T follicular helper cell (primary cell): ENCODE measurements around the gene KRT27.
"Not testable (repeated sequence)": the region's sequence is repeated elsewhere in the genome, so short reads cannot be mapped to it uniquely, and the experiment has no call there.

Experiments used
- DNase-seq: peaks from one replicate; pipeline ENCODE4 v3.0.0-alpha.2; 2020; ENCODE audit warnings: low read depth

Gene KRT27

DNA sequence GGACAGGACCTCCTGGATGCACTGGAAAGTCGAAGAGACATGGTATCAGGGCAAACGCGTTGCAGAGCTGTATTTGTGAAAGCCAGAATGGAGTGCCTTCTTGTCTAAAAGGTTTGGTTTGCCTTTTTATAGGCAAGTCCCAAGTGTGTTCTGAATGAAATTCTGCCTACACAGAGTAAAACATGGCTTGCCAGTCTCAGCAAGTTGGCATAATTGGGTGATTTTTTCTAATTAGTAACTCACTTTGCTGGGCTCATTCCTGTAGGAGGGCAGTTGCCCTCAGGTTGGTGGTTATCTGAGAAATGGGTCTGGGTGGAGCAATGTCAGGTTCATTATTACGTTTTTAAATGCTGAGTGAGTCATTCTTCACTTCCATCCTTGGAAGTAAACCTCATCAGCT lies 27.1 kb downstream of the KRT27 start, which contains the start of gene KRT25:
Gene KRT25 (minus strand): TSS at position 101 of the 400 bp plus-strand sequence. CDS start 60 bp downstream, at position 41.
- DNase-seq = no peak

DNA sequence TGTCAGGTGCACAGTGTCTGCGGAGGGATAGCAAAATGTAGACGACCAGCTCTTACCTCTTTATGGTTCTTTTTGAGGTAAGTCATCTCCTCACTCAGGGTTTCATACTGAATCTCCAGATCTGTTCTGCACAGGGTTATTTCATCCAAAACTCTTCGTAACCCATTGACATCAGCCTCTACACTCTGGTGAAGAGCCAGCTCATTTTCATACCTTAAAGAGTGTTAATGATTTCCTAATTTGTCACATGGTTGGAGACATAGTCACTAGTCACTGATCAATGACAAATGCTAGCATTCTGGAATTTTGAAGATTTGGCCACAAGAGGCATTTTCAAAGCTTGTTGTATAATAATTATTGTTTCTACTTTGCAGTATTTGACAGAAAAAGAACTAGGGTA lies 28.5 kb downstream of the KRT27 start:
- no peak for DNase-seq

DNA sequence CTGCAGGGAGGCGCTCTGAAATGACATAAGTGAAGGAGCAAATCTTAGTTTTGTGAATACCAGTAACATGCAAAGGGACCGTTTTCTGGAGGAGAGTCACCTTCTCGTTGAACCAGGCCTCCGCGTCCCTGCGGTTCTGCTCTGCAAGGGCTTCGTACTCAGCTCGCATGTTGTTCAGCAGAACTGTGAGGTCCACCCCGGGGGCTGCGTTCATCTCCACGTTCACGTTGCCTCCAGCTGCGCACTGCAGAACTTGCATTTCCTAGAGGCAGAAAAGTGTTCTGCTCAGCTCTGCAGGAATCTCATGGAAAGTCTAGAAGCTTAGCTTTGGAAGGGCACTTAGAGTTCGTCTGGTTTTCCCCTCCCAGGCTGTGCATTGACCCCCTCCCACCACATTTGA lies 31.3 kb downstream of the KRT27 start:
- no peak for DNase-seq

DNA sequence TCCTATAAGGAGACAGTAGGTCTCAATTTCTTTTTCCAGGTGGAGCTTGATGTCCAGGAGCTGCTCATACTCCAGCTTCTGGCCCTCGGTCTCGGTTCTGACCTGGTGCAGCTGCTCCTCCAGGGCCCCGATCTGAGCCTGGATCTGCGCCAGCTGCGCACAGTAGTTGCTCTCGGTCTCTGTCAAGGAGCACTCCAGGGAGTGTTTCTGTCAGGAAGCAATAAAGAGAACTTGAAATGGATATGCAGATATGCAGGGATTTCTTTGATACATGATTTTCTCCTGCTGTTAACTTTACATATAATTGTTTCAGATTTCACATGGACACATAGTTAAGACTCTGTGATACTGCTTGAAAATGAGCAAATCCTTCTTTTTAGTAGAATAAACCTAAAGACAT lies 32.0 kb downstream of the KRT27 start:
- DNase-seq = no peak

DNA sequence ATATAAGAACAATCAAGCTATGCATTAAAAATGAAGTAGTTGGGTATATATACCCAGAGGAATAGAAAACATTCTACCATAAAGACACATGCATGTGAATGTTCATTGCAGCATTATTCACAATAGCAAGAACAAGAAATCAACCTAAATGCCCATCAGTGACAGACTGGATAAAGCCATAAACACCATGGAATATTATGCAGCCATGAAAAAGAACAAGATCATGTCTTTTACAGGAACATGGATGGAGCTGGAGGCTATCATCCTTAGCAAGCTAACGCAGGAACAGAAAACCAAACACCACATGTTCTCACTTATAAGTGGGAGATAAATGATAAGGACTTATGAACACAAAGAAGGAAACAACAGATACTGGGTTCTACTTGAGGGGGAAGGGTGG lies 33.7 kb downstream of the KRT27 start:
- DNase-seq = not testable (repeated sequence)

DNA sequence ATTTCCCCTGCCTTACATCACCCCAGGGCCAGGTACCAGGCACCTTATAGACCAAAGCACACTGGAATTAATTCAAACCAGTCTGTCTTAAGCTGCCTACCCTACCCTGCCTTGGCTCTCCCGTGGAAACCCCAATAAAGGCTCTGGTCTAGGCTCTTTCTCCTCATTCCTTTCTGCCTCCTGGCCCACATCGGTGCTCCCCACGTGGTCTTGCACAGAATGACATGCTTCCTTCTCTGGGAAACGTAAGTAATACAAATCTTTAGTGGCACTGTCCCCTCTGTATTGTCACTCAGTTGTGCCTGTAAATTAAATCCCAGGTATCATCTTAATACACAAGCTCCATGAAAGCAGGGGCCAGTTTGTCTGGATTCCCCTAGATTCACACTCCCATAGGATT lies 43.8 kb downstream of the KRT27 start:
- no peak for DNase-seq

DNA sequence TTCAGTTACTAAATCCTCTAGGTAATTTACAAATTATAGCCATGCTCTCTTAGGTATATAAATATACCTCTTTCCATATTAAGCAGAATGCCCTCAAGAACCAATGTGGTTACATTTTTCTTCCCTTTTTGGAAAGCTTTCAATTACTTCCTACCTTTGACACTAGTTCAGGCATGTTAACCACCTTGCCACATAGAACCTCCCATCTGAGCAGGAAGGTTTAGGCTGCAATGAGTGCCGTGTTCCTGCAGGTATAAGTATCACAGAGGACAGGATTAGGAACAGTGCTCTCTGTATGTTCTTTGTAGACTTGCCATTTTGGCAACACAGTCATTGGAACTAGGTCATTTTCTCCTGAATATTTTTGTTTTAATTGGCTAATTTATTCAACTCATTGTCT lies 47.3 kb downstream of the KRT27 start:
- no peak for DNase-seq

DNA sequence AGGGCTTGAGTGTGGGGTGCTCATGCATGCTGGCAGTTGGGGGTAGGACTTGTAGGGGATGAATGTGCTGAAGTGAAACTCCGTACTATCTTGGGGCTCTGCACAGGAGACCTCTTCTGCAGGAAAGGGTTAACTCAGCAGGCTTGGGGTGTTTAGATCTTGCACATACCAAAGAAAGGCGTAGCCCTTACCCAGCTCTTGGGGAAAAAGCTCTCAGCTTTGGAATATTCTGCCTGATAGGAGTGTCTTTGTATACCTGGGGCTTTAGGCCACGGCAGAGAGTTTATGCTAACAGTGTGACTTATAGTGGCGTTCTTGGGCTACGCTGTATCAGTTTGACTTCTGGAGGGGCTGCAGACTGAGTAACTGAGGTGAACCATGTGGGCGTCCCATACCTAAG lies 48.3 kb downstream of the KRT27 start:
- DNase-seq = no peak

DNA sequence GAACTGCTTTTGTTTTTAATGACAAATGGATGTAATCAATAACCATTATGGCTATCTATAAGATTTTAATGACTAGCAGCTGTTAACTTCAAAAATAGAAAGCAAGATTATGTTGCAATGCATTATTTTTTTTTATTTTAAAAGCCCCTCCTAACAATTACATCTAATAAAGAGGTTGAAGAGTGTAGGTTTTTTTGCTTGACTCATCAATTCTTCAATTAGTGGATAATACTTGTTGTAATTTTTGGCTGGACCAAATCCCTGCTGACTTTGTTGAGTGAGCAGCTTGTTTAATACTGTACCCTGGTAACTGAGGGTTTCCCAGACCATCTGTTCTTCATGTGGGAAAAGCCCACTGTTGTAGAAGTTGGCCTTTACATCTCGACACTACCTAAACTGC lies 51.4 kb downstream of the KRT27 start:
- DNase-seq = no peak

DNA sequence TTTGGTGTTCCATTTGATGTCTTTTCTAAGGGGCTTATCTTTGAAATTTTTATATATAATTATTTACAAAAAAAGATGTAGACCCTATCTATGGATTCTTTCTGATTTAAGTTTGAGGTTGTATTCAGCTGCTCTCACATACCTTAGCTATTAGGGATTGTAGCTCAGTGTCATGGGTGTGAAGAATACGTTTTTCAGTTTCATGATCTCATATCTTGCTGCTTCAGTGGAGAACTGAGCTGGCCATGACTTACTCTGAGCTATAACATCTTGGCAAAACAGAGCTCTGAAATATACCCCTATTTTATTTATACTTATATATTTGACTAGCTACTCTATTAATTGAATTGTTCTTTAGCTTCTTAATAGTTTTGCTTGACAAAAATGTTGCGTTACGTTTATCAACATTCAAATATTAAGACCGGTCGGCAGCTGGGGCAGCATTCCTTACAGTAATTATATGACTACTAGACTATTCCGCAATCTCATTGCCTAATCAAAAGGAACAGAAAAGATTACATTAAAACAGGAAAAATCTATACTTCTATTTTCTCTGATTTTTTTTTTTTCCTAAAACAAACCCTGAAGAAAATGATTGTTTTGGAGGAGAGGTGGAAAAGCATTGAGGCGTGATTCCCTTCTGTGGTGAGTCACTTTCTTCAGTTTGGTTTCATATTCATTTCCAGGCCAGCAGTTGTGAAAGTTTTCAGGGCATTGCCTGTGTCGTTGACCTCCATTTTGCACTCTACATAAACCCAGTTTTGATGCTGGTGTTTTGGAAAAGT lies 54.7 kb downstream of the KRT27 start:
- no peak for DNase-seq

DNA sequence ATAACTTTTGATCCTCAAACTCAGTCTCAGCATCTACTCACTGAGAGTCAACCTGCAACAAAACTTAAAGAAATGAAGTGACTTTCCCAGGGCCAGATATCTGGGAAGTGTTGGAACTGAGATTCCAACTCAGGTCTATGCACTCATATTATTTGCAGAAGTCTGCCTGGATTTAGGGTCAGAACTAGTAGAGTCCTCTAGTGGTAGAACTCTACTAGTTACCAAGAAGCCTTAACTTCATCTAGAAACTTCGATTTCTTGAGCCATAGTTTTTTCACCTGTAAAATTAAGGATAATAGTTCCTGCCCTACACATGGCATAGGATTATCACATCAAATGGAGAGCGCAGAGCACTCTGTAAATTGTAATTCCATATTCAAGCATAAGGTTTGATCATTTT lies 55.4 kb downstream of the KRT27 start:
- DNase-seq = no peak
